GM12873 (cell line): ENCODE results near the gene IMP4.

Experiments used
- CTCF ChIP-seq: IDR thresholded peaks from 2 replicates; pipeline ENCODE4 v1.5.1; 2012; ENCODE audit warnings: low read depth, mild to moderate bottlenecking, moderate library complexity, low read length, control low read depth; ENCODE audit not compliant: insufficient read depth; ENCODE audit errors: missing control alignments

The IMP4 gene

GRCh38 chr2:130344578-130344977 is 1.9 kb downstream of the IMP4 start:
- no peak for TF ChIP-seq CTCF

GRCh38 chr2:130345091-130345490 is 2.4 kb downstream of the IMP4 start:
- no peak for TF ChIP-seq CTCF

GRCh38 chr2:130345611-130346010 is 2.9 kb downstream of the IMP4 start:
- TF ChIP-seq CTCF: no peak

GRCh38 chr2:130346041-130346740 is 3.5 kb downstream of the IMP4 start:
- no peak for TF ChIP-seq CTCF

GRCh38 chr2:130346741-130347066 is 4.0 kb downstream of the IMP4 start:
- no peak for TF ChIP-seq CTCF

GRCh38 chr2:130347220-130347925 is 4.7 kb downstream of the IMP4 start:
- TF ChIP-seq CTCF: no peak

GRCh38 chr2:130349174-130349573 is 6.5 kb downstream of the IMP4 start:
- TF ChIP-seq CTCF: no peak
